Stimulated activated CD8-positive, alpha-beta memory T cell treated with anti-CD3 and anti-CD28 coated beads, Interleukin-12 subunit alpha, Interleukin-12 subunit beta, amount 100 ng/mL, for 1 hour (primary cell): Measurements from ENCODE around the gene CCDC157.
A peak's percentile ranks its signal among the peaks of the same experiment; 100 is the strongest.
"Not testable (repeated sequence)": the region's sequence is repeated elsewhere in the genome, so short reads cannot be mapped to it uniquely, and the experiment has no call there.

Experiments used
- DNase-seq: peaks from one replicate; pipeline ENCODE4 v3.0.0-alpha.2; 2020; ENCODE audit warnings: low read depth

CCDC157 gene

DNA sequence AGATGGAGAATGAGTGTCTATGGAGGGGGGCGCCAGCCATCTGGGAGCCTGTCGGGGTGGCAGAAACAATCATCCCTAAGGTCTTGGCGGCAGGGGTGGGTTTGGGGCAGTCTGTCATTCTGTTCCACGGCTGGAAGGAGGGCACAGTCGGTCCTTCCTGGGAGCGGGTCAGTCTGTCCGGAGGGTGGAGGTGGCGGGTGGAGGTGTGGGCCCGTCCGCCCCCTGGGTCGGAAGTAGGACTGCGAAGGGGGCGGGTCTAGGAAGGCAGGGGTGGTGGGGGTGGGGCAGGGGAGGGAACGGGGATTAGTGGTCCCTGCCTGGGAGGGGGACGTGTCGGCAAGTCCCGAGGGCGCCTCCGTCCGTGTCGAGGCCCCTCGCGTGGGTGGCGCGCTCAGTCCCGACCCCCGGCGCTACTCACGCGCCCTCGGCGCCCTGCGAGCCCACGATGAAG is 30.5 kb upstream of the CCDC157 start:
- no peak for DNase-seq

- peak; percentile 79 for DNase-seq
Measured at GRCh38 chr22:30326706-30327362, 30.0 kb upstream of the CCDC157 start, which contains the start of gene TBC1D10A. TSS of gene TBC1D10A (minus strand) at chr22:30326941. CDS start at chr22:30326881, 60 bp downstream.

- DNase-seq: no peak
Measured at GRCh38 chr22:30327864-30328345, 28.9 kb upstream of the CCDC157 start.

DNA sequence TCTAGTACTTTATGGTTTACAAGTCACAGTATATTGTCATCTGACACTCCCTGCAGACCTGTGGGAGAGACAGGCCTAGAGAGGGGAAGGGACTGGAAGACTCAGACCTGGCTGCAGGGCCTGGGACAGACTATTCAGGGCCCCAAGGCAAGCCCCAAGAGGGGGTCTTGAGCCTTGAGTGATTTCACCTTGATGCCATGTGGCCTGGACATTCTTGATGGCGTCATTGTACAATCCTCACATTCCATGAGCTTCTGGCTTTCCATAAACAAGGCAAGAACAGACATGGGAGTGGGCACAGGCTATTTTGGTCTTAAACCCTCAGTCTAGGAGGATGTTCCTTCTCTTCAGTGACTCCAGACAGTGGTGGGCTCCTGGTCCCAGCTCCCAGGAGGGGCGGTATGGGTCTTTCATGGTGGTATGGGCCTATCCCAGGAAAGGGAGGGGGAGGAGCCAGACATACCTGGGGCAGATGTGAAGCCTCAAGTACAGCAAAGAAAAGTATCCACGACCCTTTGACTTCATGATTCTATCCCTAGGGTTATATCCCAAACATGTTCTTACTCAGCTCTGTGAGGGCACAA is 28.2 kb upstream of the CCDC157 start:
- DNase-seq: no peak

GRCh38 chr22:30332551-30332950 is 24.3 kb upstream of the CCDC157 start:
- DNase-seq: no peak

DNA sequence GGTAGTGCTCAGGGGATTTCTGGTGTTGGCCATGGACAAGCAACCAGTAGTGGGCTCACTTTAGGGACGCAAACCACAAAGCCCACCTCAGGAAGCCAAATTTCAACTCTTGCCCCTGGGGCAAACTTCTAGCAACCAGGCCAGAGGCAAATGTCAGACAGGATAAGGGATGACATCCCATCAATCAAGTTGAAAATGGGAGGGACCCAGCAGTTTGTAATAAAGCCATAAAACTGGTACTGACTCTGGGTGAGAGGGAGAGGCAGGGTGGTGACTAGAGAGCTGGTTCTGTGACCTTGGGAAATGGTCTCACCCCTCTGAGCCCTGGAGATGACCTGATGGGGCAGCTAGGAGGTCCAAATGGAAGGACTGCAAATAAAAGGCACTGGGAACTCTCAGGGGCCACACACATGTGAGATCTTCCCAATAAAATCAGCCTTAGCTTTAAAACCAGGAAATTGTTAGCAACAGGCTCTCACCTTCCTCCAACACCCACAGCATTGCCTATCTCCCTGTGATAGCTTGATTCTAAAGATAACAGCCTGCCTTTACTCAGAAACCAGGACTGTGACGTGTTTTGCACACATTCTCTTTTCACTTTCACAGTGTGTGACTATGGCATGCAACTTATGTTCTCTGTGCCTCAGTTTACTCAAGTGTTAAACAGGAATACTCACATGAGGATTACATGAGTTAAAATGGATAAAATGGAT is 23.7 kb upstream of the CCDC157 start:
- no peak for DNase-seq

DNA sequence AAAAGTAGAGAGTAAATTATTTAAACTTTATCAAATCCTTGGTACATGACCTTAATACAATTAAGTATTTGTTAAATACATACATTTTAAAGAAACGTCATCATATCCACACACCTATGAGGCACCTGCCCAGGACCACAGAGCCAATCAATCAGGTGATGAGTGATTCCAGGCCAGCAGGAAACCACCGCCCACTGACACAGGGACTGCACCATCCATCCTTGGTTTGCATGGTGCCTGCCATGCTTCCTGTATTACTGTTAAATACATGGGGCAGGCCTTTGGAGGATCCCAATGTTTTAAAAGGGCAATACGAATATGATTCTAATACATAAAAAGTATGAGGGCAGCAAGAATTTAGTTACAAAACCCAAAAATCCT is 23.1 kb upstream of the CCDC157 start:
- DNase-seq: no peak

DNA sequence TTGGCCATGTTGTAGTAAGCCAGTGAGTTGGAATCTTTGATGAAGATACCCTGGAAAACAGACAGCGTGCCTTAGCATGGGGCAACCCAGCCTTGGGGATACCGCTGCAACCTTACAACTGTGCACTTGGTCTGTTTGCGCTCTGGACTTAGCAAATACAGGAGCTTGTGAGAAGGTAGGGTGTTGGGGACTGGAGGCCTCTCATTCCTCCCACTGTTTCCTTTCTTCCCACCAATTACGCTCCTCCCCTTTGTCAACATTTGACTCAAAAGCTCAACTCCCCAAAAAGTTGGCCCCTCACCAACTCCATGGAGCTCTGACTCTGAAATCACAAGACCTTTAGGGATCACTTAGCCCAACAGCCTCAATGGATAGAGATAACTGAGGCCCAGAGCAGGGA is 22.2 kb upstream of the CCDC157 start:
- no peak for DNase-seq

- no peak for DNase-seq
Measured at GRCh38 chr22:30335236-30335635, 21.6 kb upstream of the CCDC157 start.

DNA sequence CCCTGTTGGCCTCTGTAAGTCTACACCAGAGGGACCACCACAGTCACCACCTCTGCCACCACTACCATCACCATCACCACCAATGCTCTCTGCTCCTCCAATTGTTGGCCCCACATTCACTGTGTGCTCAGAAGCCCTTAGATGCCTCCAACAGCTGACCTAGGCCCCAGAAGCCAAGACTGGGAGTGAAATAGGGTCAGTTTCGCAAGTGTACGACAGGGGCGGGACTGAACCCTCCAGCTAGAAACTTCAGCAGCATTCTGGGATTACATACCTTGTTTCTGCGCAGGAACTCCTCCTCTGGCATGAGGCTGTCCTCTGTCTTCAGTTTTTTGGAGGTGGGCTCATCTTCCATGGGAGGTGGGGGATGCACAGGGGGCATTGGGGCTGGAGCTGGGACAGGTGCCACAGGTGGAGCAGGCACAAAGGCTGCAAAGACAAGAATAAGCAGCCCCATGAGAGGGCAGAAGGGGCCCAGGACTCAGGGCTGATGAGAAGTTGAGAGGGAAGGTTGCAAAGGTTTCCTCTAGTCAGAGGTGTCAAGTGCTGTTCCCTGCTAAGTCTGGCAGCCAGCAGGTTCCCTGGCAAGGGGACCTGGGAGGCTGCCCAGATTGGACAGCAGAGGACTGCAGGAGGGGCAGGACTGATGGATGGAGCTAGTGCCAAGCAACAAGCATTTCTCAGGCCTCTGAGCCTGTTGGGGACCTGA is 19.9 kb upstream of the CCDC157 start:
- DNase-seq: no peak

GRCh38 chr22:30337461-30337778 is 19.4 kb upstream of the CCDC157 start:
- DNase-seq: no peak

GRCh38 chr22:30338341-30338740 is 18.5 kb upstream of the CCDC157 start:
- DNase-seq: not testable (repeated sequence)

DNA sequence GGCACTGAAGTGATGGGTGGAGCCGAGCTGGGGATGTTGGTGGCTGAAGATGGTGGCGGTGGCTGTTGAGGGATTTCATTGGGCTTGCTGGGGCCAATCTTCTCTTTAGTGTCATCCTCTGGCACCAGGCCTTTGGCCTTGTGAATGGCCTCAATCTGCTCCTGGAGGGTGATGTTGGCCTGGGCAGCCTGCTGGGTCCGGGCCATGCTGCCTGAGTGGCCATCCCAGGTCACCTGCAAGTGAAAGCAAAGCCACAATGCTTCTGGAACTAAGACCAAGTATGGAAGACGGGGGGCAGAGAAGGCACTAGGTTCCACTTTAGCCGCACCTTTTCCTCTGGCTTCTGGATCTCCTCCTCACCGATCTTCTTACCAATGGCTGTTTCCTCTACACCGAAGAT is 18.0 kb upstream of the CCDC157 start:
- no peak for DNase-seq

- DNase-seq: no peak
Measured at GRCh38 chr22:30340911-30341685, 15.7 kb upstream of the CCDC157 start.

DNA sequence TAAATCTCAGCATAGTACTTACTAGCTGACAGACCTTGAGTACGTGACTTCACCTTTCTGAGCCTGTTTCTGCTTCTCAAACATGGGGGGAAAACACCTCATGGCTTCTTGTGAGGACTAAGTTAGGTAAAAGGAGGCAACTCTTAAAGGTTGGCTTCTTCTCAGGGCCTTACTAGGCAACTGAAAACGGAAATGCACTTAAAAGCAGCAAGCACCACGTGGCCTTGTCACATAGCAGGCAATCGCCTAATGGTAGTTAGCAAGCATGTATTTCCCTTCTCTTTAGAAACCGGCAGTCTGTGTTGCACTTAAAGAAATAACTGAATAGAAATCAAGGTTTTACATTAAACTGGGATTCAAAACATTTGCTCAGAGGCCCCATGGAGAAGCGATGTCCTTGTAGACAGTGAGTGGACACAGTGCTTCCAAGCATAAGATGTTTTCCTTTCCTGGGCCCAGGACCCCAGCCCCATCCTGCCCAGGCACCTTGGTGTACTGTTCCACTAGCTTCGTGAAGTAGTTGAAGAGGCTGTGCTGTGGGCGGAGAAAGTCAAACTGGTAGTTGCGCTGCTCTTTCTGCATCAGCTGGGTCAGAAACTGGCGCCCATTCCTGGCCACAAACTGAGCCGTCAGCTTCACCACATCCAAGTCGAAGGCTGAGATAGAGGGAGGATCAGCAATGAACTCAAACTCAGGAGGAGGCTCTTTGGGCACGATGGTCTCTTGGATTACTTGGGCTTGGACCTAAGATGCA is 12.2 kb upstream of the CCDC157 start:
- DNase-seq: no peak

DNA sequence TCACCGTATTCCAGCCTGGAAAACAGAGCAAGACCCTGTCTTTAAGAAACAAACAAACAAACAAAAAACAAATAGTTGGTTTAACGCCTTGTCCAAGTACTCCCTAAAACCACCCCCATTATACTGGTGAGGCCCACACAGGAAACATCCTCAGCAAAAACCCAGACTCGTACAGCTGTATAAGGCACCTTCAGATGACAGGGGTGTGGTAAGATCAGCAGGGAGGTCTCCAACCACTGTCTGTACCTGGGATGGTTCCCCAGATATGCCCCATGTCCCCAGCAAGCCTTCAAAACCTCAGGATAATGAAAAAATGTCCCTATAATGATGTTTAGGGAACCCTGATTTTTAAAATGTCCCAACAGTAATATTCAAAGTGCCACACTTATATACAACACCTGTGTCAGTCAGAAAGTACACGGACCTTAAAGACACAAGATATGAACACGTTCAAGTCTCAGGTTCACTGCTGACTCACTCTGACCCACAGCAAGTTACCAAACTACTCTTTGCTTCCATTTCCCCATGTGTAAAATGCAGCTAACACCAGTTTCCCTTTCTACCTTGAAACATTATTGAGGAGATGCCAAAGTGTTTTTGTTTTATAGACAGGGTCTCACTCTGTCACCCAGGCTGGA is 9.4 kb upstream of the CCDC157 start:
- DNase-seq: no peak

DNA sequence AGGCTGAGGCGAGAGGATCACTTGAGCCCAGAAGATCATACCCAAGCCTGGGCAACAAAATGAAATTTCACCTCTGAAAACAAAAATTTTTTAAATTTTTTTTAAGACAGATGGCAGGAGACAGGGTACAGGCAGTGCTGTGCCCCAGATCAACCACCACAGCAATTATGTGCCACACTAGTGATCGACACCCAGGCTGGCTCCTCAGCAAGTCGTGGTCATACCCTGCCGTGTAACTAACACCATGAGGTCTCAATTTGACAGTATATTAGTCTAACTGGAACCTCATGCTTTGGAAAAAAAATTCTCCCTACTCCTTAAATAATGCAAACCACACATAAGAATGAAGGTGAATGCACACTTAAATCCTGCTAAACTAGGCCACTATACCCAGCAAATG is 8.4 kb upstream of the CCDC157 start:
- DNase-seq: no peak

DNA sequence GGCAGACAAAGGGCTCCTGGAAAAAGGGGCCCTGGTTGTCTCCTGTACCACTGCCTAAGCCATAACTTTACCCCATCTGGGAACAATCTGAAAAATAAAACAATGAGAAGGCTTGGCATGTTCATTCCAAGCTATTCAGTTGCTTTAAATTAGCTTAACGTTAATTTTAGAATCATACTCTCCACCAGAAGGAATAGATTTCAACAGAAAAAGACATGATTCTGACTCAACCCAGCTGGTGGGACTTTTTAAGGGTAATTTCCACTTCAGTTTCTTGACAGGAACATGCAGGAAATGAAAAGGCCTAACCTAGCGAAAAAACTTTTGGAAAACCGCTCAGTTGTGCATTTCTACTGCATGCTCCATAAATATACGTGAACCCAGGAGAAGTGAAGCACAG is 8.0 kb upstream of the CCDC157 start:
- DNase-seq: no peak

DNA sequence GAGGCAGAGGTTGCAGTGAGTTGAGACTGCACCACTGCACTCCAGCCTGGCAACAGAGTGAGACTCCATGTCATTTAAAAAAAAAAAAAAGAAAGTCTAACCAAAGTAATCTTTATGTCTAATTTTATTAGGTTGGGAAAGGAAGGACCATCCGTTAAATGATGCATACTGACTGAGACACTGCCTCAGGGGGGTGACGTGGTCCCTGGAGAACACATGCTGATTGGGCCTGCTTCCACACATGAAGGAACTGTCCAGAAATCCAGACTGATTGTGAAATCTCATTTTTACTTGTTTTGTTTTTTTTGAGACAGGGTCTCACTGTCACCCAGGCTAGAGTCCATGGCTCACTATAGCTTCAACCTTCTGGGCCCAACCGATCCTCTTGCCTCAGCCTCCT is 5.6 kb upstream of the CCDC157 start:
- no peak for DNase-seq

- no peak for DNase-seq
Measured at GRCh38 chr22:30354644-30355043, 2.2 kb upstream of the CCDC157 start.

DNA sequence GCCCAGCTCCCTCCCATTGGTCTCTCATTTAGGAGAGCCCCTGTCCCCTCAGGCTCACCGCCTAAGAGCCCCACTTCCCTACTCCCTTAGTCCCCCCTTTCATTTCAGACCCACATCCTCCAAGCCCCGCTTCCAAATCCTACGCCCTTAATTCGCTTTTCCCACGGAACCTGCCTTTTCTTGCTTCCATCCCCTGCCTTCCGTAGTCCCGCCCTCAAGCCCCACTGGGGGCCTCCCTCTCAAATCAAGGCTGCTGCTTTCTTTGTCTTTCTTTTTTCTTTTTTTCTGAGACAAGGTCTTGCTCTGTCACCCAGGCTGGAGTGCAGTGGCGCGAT is 396 bp downstream of the CCDC157 start:
- DNase-seq: no peak
